HG02970 (cell line): Measurements from ENCODE around the gene FBXO22.
"Not testable (repeated sequence)": the region's sequence is repeated elsewhere in the genome, so short reads cannot be mapped to it uniquely, and the experiment has no call there.

Source experiments
- ATAC-seq: cut with Tn5 transposase; IDR thresholded peaks from one replicate; pipeline ENCODE4 v1.9.1; 2021; ENCODE audit warnings: mild to moderate bottlenecking, moderate library complexity, moderate number of reproducible peaks; ENCODE audit not compliant: unreplicated experiment, low FRiP score

FBXO22 gene

GRCh38 chr15:75961331-75961730 is 57.7 kb downstream of the FBXO22 start:
- ATAC-seq, result no peak

DNA sequence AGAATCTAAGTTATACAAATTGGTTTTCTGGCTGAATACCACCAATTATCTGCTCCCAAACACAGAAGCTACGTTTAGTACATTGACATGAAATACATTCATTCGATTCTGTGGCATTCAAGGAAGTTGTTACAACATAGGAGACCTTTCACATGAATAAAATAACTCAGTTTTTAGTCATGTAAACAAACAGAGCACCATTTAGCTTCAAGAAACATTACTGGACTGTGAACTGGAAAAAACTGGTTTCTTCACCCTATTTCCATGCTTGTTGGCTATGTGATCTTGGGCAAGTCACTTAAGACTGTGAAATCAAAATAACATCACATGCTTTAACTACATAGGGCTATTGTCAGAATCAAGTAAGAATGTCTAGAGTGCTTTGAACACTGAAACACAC is 62.4 kb downstream of the FBXO22 start:
- no peak for ATAC-seq

GRCh38 chr15:75976766-75977165 is 73.1 kb downstream of the FBXO22 start:
- not testable (repeated sequence) for ATAC-seq

DNA sequence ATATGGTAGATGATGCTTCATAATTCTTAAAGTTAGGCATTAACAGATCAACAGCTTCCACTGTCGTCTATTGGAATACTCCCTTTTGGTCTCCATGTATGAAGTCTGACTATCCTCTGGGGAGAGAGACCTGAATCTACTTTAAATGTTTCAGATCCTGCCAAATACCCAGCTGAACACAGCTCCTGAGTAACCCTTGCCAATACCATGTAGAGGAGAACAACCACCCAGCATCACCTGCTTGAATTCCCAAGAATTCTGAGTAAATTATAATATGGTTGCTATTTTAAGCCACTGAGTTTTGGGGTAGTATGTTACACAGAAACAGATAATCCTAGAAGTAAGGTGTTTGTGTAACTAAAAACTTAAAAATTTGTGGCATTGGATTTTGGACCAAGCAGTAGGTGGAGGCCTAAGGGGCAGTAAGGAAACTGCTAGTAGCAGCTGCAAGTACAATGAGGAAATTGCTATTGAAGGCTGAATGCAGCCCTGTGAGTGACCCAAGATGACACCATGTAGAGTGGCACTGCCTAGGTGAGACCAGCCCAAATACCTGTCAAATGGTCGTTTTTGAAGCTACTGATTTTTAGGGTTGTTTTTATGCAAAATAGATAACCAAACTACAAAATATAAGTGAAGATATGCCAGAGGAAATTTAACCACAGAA is 77.6 kb downstream of the FBXO22 start:
- no peak for ATAC-seq

- ATAC-seq, result no peak
Observed at GRCh38 chr15:75982468-75982867, 78.8 kb downstream of the FBXO22 start.

DNA sequence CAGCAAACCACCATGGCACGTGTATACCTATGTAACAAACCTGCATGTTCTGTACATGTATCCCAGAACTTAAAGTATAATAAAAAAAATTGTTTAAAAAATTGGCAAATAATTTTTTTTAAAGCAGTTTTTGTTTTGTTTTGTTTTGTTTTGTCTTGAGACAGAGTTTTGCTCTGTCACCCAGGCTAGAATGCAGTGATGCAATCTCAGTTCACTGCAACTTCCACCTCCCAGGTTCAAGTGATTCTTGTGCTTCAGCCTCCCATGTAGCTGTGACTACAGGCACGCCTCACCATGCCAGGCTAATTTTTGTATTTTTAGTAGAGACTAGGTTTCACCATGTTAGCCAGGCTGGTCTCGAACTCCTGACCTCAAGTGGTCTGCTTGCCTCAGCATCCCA is 81.0 kb downstream of the FBXO22 start:
- not testable (repeated sequence) for ATAC-seq

GRCh38 chr15:75985971-75986370 is 82.3 kb downstream of the FBXO22 start:
- no peak for ATAC-seq

GRCh38 chr15:75989045-75989444 is 85.4 kb downstream of the FBXO22 start:
- ATAC-seq, result no peak

DNA sequence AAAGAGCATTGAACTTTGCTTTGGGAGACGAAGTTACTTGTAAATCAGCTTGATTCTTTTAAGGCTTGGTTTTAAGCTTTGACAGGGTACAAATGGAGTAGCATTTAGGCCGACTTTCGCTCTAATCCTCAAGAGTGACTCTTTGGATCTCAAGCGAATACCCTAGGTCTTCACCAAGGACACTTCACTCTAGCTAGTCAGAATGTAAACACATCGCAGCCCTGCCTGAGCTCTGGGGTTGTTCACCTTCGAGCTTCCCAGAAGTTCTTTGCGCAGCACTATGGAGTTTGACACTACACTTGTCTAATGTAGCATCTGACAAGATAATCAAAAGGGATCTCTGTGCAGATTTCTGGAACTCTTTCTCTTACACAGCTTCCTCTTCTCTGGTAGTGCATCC is 86.2 kb downstream of the FBXO22 start:
- ATAC-seq, result no peak
